ENCODE results near the gene ZNF613.
"Not testable (repeated sequence)": the region's sequence is repeated elsewhere in the genome, so short reads cannot be mapped to it uniquely, and the experiment has no call there.

The ZNF613 gene

DNA sequence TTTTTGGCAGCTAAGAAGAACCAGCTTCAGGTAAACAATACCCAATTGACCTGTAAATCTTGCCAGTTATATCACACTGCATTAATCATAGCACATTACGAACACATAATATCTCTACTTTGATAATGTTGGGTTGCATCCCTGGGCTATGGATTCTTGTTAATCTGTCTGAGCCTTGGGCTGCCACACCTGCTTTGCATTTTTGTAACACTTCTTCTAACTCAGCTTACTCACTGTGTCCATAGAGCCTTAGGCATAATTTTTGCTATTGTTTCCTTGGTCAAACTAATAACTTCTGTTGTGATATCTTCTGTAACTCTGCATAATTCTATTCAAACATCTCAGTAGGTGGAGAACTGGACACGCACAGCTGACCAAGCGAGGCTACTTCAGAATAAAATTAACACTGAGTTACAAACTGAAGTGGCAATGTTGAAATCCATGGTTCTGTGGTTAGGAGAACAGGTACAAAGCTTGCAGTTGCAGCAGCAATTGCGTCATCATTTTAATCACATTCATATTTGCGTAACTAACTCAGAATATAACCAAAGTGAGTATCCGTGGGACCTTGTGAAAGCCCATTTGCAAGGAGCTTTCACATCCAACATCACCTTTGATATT is 53.0 kb downstream of the ZNF613 start:
- Histone ChIP-seq H3K4me1 (ENCODE audit: control extremely low read depth in 1 of 4, control insufficient read depth in 4 of 4, insufficient read depth in 4 of 4, low read length in 3 of 4) (no peaks in the 10 kb centered on the region), H3K9me3 (ENCODE audit: control extremely low read depth in 1 of 5, control insufficient read depth in 4 of 5, insufficient read depth in 2 of 5, low read depth in 1 of 5, low read length in 4 of 5) (peaks cover 11 to 93% (median 59%) of the 10 kb centered on the region in 5 experiments), H3K27me3 (replicated peaks in 2 of 5; ENCODE audit: control insufficient read depth in 4 of 5, insufficient read depth in 5 of 5, low read length in 4 of 5) (no peaks in the 10 kb centered on the region), H3K36me3 (ENCODE audit: control insufficient read depth in 4 of 4, insufficient read depth in 4 of 4, low read length in 3 of 4) (peaks cover 11 to 65% (median 25%) of the 10 kb centered on the region in 4 experiments), H3K27ac (ENCODE audit: insufficient read depth in 1 of 2, low read depth in 1 of 2, low read length in 2 of 2, poor library complexity in 1 of 2, severe bottlenecking in 2 of 2) (no peak overlapping the region), H3K4me3 (ENCODE audit: control insufficient read depth in 1 of 7, extremely low read depth in 1 of 7, insufficient read depth in 4 of 7, low read depth in 2 of 7, low read length in 6 of 7) (no peak overlapping the region)
- ChIA-PET POLR2A (no interaction called here), CTCF (interaction anchor here (1.2 kb wide), 1 partner anchor 9 kb away, joined by 3 read pairs; no protein-coding TSS in a partner anchor)
- DNase-seq, result no peak
- 100% methylated on average over 2 of the region's 6 CpGs for WGBS (ENCODE audit: insufficient coverage)

DNA sequence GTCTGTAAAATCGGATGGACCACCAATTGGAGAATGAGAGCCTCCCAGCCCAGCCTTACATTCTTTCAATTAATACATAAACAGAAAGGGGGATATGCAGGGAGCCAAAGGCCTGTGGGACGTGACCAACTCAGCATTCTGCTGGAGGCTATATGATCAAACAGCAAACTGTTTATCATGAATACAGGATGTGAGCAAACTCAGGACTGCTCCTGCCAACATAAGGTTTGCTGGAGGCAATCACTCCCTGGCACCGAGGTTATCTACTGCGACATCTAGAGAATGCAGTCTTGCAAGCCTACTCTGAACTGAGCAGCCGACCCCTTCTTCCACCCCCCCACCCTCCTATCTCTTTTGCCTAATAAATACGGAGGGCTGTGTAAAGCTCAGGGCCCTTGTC is 53.7 kb downstream of the ZNF613 start:
- POLR2A ChIA-PET, result not testable (repeated sequence)
- CTCF ChIA-PET, result interaction anchor here (1.2 kb wide), 1 partner anchor 10 kb away, joined by 3 read pairs; no protein-coding TSS in a partner anchor
- peaks cover 11 to 63% (median 25%) of the 10 kb centered on the region in 4 experiments for H3K36me3 ChIP-seq (ENCODE audit: control insufficient read depth in 4 of 4, insufficient read depth in 4 of 4, low read length in 3 of 4)

DNA sequence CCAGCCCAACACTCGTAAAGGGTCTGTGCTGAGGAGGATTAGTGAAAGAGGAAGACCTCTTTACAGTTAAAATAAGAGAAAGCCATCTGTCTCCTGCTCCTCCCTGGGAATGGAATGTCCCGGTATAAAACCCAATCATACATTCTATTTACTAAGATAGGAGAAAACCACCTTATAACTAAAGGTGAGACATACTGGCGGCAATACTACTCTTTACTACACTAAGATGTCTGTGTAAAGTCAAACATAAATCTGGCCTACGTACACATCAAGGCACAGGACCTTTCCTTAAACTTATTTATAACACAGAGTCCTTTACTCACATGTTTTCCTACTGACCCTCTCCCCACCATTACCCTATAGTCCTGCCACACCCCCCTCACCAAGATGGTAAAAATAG is 56.1 kb downstream of the ZNF613 start:
- Histone ChIP-seq H3K27me3 (replicated peaks in 2 of 5; ENCODE audit: control insufficient read depth in 4 of 5, insufficient read depth in 5 of 5, low read length in 4 of 5) (no peaks in the 10 kb centered on the region), H3K4me3 (ENCODE audit: control insufficient read depth in 1 of 7, extremely low read depth in 1 of 7, insufficient read depth in 4 of 7, low read depth in 2 of 7, low read length in 6 of 7) (peak overlapping the region in 1 of 7 experiments; percentile 29), H3K9me3 (ENCODE audit: control extremely low read depth in 1 of 5, control insufficient read depth in 4 of 5, insufficient read depth in 2 of 5, low read depth in 1 of 5, low read length in 4 of 5) (peaks cover 11 to 69% (median 37%) of the 10 kb centered on the region in 5 experiments), H3K4me1 (ENCODE audit: control extremely low read depth in 1 of 4, control insufficient read depth in 4 of 4, insufficient read depth in 4 of 4, low read length in 3 of 4) (peaks cover 0 to 8% (median 5%) of the 10 kb centered on the region in 4 experiments), H3K27ac (ENCODE audit: insufficient read depth in 1 of 2, low read depth in 1 of 2, low read length in 2 of 2, poor library complexity in 1 of 2, severe bottlenecking in 2 of 2) (no peak overlapping the region), H3K36me3 (ENCODE audit: control insufficient read depth in 4 of 4, insufficient read depth in 4 of 4, low read length in 3 of 4) (peaks cover 9 to 50% (median 19%) of the 10 kb centered on the region in 4 experiments)
- ChIA-PET CTCF (no interaction called here), POLR2A (no interaction called here)
- whole genome bisulfite sequencing (ENCODE audit: insufficient coverage), result no CpG with 5 or more reads among the region's 4 CpGs
- no peak for DNase-seq

More for the DNA sequence above, 53.7 kb downstream of the ZNF613 start:
- peak overlapping the region in 1 of 7 experiments; percentile 11 for H3K4me3 ChIP-seq (ENCODE audit: control insufficient read depth in 1 of 7, extremely low read depth in 1 of 7, insufficient read depth in 4 of 7, low read depth in 2 of 7, low read length in 6 of 7)
- peaks cover 11 to 89% (median 55%) of the 10 kb centered on the region in 5 experiments for H3K9me3 ChIP-seq (ENCODE audit: control extremely low read depth in 1 of 5, control insufficient read depth in 4 of 5, insufficient read depth in 2 of 5, low read depth in 1 of 5, low read length in 4 of 5)
- not testable (repeated sequence) for H3K27me3 ChIP-seq (replicated peaks in 2 of 5; ENCODE audit: control insufficient read depth in 4 of 5, insufficient read depth in 5 of 5, low read length in 4 of 5); H3K4me1 ChIP-seq (ENCODE audit: control extremely low read depth in 1 of 4, control insufficient read depth in 4 of 4, insufficient read depth in 4 of 4, low read length in 3 of 4); H3K27ac ChIP-seq (ENCODE audit: insufficient read depth in 1 of 2, low read depth in 1 of 2, low read length in 2 of 2, poor library complexity in 1 of 2, severe bottlenecking in 2 of 2); DNase-seq
- 100% methylated on average over 2 of the region's 6 CpGs for WGBS (ENCODE audit: insufficient coverage)

DNA sequence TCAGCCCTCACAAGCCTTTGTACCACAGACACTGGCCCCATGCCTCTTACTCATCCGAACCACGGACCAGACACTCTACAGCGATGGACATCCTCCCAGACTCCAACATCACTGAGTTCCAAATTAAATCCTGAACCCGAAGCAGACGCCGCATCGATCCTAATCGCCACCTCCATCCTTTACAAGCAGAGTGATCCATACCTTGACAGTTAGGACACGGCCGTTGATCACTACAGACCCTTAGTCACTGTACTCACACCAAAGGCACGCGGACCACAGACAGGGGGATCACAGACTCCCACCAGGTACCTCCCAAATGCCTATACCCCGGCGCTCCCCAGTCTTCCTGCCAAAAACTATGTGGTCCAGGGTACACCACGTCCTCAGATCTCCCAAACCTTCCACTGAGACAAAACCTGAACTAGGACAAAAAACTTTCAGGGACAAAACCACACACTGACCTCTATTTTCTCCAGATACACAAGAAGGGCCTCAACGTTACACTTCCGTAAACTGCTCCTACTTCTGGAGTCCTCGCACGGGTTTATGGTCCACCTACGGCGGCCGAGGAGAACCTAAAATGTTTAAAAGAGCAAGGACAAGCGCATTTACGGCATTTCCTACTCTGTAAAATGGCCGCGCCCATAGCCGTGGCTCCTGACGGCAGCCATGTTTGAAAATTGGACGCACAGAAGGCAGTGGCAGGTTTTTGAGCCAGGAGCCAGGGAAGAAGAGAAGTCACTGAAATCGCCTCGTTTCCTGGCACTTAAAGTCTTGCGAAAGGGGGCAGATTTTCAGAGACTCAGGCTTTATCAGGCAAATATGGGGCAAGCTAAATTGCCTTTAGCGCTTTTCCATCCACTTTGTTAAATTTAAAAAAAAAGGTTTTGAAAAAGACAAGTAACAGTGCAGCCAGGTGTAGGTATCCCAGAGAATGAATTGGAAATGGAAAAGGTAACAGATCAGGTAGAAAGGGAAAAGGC is 59.3 kb downstream of the ZNF613 start, which contains the start of gene ZNF350:
Gene ZNF350 (minus strand): TSS at position 532 of the 983 bp plus-strand sequence. CDS start 12,480 bp downstream, outside the sequence.
- H3K4me1 ChIP-seq (ENCODE audit: control extremely low read depth in 1 of 4, control insufficient read depth in 4 of 4, insufficient read depth in 4 of 4, low read length in 3 of 4), result peaks cover 0 to 8% (median 5%) of the 10 kb centered on the region in 4 experiments
- CTCF ChIA-PET, result no interaction called here
- peak within 1 kb of the TSS; percentile 77 to 99 (median 96) for H3K4me3 ChIP-seq (ENCODE audit: control insufficient read depth in 1 of 7, extremely low read depth in 1 of 7, insufficient read depth in 4 of 7, low read depth in 2 of 7, low read length in 6 of 7)
- 2% methylated on average over 28 of the region's 33 CpGs for WGBS (ENCODE audit: insufficient coverage)
- peaks cover 8 to 60% (median 24%) of the 10 kb centered on the region in 5 experiments for H3K9me3 ChIP-seq (ENCODE audit: control extremely low read depth in 1 of 5, control insufficient read depth in 4 of 5, insufficient read depth in 2 of 5, low read depth in 1 of 5, low read length in 4 of 5)
- POLR2A ChIA-PET, result no interaction called here
- no peaks in the 10 kb centered on the region for H3K27me3 ChIP-seq (replicated peaks in 2 of 5; ENCODE audit: control insufficient read depth in 4 of 5, insufficient read depth in 5 of 5, low read length in 4 of 5)
- peak within 1 kb of the TSS; percentile 94 to 95 for H3K27ac ChIP-seq (ENCODE audit: insufficient read depth in 1 of 2, low read depth in 1 of 2, low read length in 2 of 2, poor library complexity in 1 of 2, severe bottlenecking in 2 of 2)
- peak; percentile 98 to 99 (median 99) for DNase-seq
- H3K36me3 ChIP-seq (ENCODE audit: control insufficient read depth in 4 of 4, insufficient read depth in 4 of 4, low read length in 3 of 4), result peaks cover 0 to 24% (median 4%) of the 10 kb centered on the region in 4 experiments

DNA sequence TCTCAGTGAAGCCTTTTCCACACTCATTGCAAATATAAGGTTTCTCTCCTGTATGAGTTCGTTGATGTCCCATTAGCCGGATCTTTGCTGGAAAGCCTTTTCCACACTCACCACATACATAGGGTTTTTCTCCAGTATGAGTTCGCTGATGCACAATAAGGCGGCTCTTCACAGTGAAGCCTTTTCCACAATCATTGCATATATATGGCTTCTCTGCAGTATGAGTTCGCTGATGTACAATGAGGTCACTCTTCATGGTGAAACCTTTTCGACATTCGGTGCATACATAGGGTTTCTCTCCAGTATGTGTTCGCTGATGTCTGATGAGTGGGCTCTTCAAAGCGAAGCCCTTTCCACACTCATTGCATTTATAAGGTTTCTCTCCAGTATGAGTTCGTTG is 66.2 kb downstream of the ZNF613 start:
- 94% methylated on average over 6 of the region's 10 CpGs for WGBS (ENCODE audit: insufficient coverage)

DNA sequence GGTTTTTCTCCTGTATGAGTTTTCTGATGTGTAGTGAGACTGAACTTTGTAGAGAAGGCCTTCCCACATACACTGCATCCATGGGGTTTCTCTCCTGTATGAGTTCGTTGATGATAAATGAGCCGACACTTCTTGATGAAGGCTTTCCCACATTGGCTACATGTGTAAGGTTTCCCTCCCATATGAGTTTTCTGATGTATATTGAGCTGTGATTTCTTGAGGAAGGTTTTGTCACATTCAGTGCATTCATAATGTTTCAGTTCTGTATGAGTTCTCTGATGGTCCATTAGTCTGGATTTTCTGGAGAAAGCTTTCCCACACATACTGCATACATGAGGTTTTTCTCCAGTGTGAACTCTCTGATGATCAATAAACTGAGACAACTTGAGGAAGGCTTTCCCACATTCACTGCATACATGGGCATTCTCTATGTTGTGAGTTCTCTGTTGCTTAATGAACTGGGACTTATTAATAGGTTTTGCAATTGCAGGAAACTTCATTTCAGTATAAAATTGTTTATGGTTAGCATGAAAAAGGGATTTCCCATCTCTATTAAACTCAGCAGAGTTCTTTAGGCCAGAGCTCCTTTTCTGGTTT is 66.9 kb downstream of the ZNF613 start:
- H3K27ac ChIP-seq (ENCODE audit: insufficient read depth in 1 of 2, low read depth in 1 of 2, low read length in 2 of 2, poor library complexity in 1 of 2, severe bottlenecking in 2 of 2), result no peak overlapping the region
- H3K4me1 ChIP-seq (ENCODE audit: control extremely low read depth in 1 of 4, control insufficient read depth in 4 of 4, insufficient read depth in 4 of 4, low read length in 3 of 4), result no peaks in the 10 kb centered on the region
- POLR2A ChIA-PET, result no interaction called here
- no peaks in the 10 kb centered on the region for H3K27me3 ChIP-seq (replicated peaks in 2 of 5; ENCODE audit: control insufficient read depth in 4 of 5, insufficient read depth in 5 of 5, low read length in 4 of 5)
- no peak for DNase-seq
- peaks cover 33 to 66% (median 47%) of the 10 kb centered on the region in 4 experiments for H3K36me3 ChIP-seq (ENCODE audit: control insufficient read depth in 4 of 4, insufficient read depth in 4 of 4, low read length in 3 of 4)
- WGBS (ENCODE audit: insufficient coverage), result no CpG with 5 or more reads among the region's 2 CpGs
- peak overlapping the region in 1 of 7 experiments; percentile 10 for H3K4me3 ChIP-seq (ENCODE audit: control insufficient read depth in 1 of 7, extremely low read depth in 1 of 7, insufficient read depth in 4 of 7, low read depth in 2 of 7, low read length in 6 of 7)
- CTCF ChIA-PET, result interaction anchor here (0.6 kb wide), 1 partner anchor 26 kb away, joined by 3 read pairs; no protein-coding TSS in a partner anchor
- H3K9me3 ChIP-seq (ENCODE audit: control extremely low read depth in 1 of 5, control insufficient read depth in 4 of 5, insufficient read depth in 2 of 5, low read depth in 1 of 5, low read length in 4 of 5), result peaks cover 36 to 88% (median 59%) of the 10 kb centered on the region in 5 experiments

More for the DNA sequence above, 66.2 kb downstream of the ZNF613 start:
- no peak overlapping the region for H3K4me3 ChIP-seq (ENCODE audit: control insufficient read depth in 1 of 7, extremely low read depth in 1 of 7, insufficient read depth in 4 of 7, low read depth in 2 of 7, low read length in 6 of 7)
- CTCF ChIA-PET, result no interaction called here
- no peaks in the 10 kb centered on the region for H3K27me3 ChIP-seq (replicated peaks in 2 of 5; ENCODE audit: control insufficient read depth in 4 of 5, insufficient read depth in 5 of 5, low read length in 4 of 5)
- H3K36me3 ChIP-seq (ENCODE audit: control insufficient read depth in 4 of 4, insufficient read depth in 4 of 4, low read length in 3 of 4), result peaks cover 32 to 59% (median 43%) of the 10 kb centered on the region in 4 experiments
- no peak for DNase-seq
- POLR2A ChIA-PET, result interaction anchor here (0.5 kb wide), 1 partner anchor 20 kb away, joined by 3 read pairs; no protein-coding TSS in a partner anchor
- H3K4me1 ChIP-seq (ENCODE audit: control extremely low read depth in 1 of 4, control insufficient read depth in 4 of 4, insufficient read depth in 4 of 4, low read length in 3 of 4), result no peaks in the 10 kb centered on the region
- H3K27ac ChIP-seq (ENCODE audit: insufficient read depth in 1 of 2, low read depth in 1 of 2, low read length in 2 of 2, poor library complexity in 1 of 2, severe bottlenecking in 2 of 2), result no peak overlapping the region
- peaks cover 35 to 88% (median 60%) of the 10 kb centered on the region in 5 experiments for H3K9me3 ChIP-seq (ENCODE audit: control extremely low read depth in 1 of 5, control insufficient read depth in 4 of 5, insufficient read depth in 2 of 5, low read depth in 1 of 5, low read length in 4 of 5)
